Activated T-cell treated with anti-CD3 and anti-CD28 coated beads, Interleukin-2, amount 50 U/mL, for 24 hours (primary cell): Measurements from ENCODE around the gene MTF2.

Experiments
- DNase-seq: peaks from one replicate; pipeline ENCODE4 v3.0.0-alpha.2; 2020
- H3K27ac Mint-ChIP-seq: 2 replicates; pipeline ENCODE4 v1.8.0; 2020; ENCODE audit warnings: mild to moderate bottlenecking, mixed read lengths
- H3K27me3 Mint-ChIP-seq: 2 replicates; pipeline ENCODE4 v1.8.0; 2020; ENCODE audit warnings: mixed read lengths
- H3K36me3 Mint-ChIP-seq: 2 replicates; pipeline ENCODE4 v1.8.0; 2020; ENCODE audit warnings: low read depth, mixed read lengths
- H3K4me1 Mint-ChIP-seq: 2 replicates; pipeline ENCODE4 v1.8.0; 2020; ENCODE audit warnings: low read depth, mixed read lengths
- H3K4me3 Mint-ChIP-seq: 2 replicates; pipeline ENCODE4 v1.8.0; 2020; ENCODE audit warnings: mild to moderate bottlenecking, moderate library complexity, mixed read lengths
- H3K9me3 Mint-ChIP-seq: 2 replicates; pipeline ENCODE4 v1.8.0; 2020; ENCODE audit warnings: mixed read lengths

MTF2 gene

DNA sequence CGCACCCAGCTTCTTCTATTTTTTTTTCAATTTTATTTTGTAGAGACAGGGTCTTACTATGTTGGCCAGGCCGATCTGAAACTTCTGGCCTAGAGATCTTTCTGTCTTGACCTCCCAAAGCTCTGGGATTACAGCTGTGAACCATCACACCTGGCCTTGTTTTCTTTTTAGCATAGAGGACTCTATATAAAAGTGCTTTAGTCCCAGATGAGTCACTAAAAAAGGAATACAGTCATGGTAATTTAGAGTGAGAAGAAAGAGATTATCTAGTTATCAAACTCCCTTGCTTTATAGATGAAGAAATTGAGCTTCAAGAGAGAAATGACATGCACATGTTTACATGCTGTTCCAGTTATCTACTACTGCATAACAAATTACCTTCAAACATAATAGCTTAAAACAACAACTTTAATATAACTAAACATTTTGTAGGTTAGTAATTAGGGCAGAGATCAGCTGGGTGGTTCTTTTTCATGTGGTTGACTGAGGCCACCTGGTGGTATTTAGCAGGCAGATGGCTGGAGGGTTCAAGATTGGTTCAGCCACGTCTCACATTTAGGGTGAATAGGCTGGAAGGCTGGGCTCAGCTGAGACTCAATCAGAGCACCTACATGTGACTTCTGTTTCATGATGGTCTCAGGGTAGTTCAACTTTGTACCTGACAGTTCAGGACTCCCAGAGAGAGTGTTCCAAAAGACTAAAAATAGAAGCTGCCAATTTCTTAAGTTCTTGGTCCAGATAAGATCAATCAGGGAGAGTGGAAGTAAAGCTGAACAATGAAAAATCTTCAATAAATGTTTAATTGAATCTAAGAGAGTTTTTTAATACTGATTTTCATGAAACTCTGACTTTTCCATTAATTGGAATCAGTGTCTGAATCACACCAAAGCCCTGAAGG, 16.9 kb upstream of the MTF2 start:
- Mint-ChIP-seq H3K9me3 (no peaks in the 10 kb centered on the region), H3K4me1 (no peaks in the 10 kb centered on the region), H3K27ac (no peak overlapping the region), H3K36me3 (no peaks in the 10 kb centered on the region), H3K4me3 (no peak overlapping the region), H3K27me3 (peaks cover 11% of the 10 kb centered on the region)
- peak; percentile 34 for DNase-seq

DNA sequence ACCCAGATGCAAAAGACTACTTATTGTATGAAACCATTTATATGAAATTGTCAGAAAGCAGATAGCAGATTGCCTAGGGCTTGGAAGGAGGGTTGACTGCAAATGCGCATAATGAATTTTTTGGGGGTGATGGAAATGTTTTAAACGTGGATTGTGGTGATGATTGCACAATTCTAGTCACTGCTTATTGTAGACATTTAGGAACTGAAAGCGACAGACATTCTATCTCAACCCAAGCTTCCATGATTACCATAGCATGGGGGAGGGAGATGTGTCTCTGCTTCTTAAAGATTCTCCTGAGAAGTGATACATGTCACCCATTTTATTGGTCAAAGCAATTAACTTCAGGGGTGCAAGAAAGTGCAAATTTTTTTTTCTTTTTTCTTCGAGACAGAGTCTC, 2.8 kb upstream of the MTF2 start:
- no peak for DNase-seq
- no peak overlapping the region for H3K27ac Mint-ChIP-seq
- H3K36me3 Mint-ChIP-seq, result peaks cover 17% of the 10 kb centered on the region
- peaks cover 28% of the 10 kb centered on the region for H3K4me1 Mint-ChIP-seq
- no peaks in the 10 kb centered on the region for H3K9me3 Mint-ChIP-seq
- H3K4me3 Mint-ChIP-seq, result no peak overlapping the region
- H3K27me3 Mint-ChIP-seq, result no peaks in the 10 kb centered on the region

GRCh38 chr1:93078203-93078602, 880 bp upstream of the MTF2 start:
- Mint-ChIP-seq H3K36me3 (peaks cover 32% of the 10 kb centered on the region), H3K27ac (peak overlapping the region; percentile 93), H3K4me1 (peaks cover 34% of the 10 kb centered on the region), H3K9me3 (no peaks in the 10 kb centered on the region), H3K4me3 (peak overlapping the region; percentile 92), H3K27me3 (no peaks in the 10 kb centered on the region)
- DNase-seq, result no peak

- no peaks in the 10 kb centered on the region for H3K27me3 Mint-ChIP-seq
- H3K9me3 Mint-ChIP-seq, result no peaks in the 10 kb centered on the region
- peak overlapping the region; percentile 93 for H3K27ac Mint-ChIP-seq
- H3K4me3 Mint-ChIP-seq, result peak overlapping the region; percentile 92
- DNase-seq, result no peak
- H3K36me3 Mint-ChIP-seq, result peaks cover 36% of the 10 kb centered on the region
- H3K4me1 Mint-ChIP-seq, result peaks cover 38% of the 10 kb centered on the region
Observed at GRCh38 chr1:93078638-93078985, 471 bp upstream of the MTF2 start.

DNA sequence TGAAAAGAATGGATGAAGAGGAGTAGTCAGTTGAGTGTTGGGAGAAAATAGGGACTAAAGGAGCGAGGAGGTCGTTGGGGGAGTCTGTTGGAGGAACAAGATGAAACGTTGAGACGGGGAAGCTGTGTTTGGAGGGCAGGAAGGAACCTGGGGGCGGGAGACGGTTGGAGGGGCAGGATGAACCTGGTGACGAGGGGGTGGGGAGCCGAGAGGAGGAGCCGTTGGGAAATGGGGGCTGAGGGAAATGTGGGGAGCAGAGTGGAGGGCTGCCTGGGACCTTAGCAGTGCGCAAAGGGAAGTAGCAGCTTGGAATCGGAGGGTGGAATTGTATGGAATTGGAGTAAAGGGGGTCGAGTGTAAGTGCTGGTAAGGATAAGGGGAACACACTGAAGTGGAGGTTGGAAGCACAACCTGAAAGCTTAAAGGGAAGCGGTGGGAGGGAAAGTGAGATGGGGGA, 630 bp downstream of the MTF2 start:
- Mint-ChIP-seq H3K9me3 (no peaks in the 10 kb centered on the region), H3K4me3 (peak overlapping the region; percentile 92), H3K36me3 (peaks cover 47% of the 10 kb centered on the region), H3K4me1 (peaks cover 48% of the 10 kb centered on the region), H3K27me3 (no peaks in the 10 kb centered on the region), H3K27ac (peak overlapping the region; percentile 93)
- peak; percentile 43 for DNase-seq

DNA sequence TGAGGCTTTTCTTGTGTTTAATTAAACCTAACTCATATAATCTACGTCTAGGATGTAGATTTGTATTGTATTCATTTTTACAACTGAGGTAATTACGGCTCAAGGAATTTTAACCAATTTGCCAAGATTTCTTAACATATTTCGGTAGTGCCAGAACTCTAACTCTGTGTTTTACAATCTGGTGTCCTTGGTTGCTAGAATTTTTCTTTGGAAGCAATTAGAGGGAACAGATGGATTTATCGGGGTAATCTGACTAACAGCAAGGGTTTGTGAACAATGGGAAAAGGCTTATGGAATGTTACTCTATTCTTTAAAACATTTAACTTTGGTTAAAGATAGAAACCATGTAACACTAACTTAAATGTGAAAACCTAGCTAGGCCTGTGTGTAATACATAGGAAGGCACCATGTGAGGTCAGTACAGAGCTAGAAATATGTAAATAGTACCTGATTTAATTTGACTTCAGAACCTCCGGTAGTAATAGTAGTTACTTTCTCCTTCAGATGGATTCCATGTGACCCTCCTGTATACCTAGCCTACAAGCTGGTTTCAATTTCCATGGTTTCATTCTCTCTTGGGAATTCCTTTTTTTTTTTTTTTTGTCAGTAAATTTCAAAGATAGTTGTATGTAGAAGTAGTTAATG, 1.2 kb downstream of the MTF2 start:
- Mint-ChIP-seq H3K4me3 (peak overlapping the region; percentile 92), H3K9me3 (no peaks in the 10 kb centered on the region), H3K4me1 (peaks cover 49% of the 10 kb centered on the region), H3K27ac (peak overlapping the region; percentile 93), H3K27me3 (no peaks in the 10 kb centered on the region), H3K36me3 (peaks cover 53% of the 10 kb centered on the region)
- no peak for DNase-seq

GRCh38 chr1:93081716-93082115, 2.6 kb downstream of the MTF2 start:
- Mint-ChIP-seq H3K27ac (no peak overlapping the region), H3K4me1 (peaks cover 55% of the 10 kb centered on the region)

GRCh38 chr1:93082313-93082712, 3.2 kb downstream of the MTF2 start:
- peak overlapping the region; percentile 92 for H3K4me3 Mint-ChIP-seq
- H3K27ac Mint-ChIP-seq, result no peak overlapping the region
- no peaks in the 10 kb centered on the region for H3K27me3 Mint-ChIP-seq
- peaks cover 59% of the 10 kb centered on the region for H3K4me1 Mint-ChIP-seq
- H3K36me3 Mint-ChIP-seq, result peaks cover 71% of the 10 kb centered on the region
- no peak for DNase-seq
- H3K9me3 Mint-ChIP-seq, result no peaks in the 10 kb centered on the region

More at GRCh38 chr1:93081716-93082115, 2.6 kb downstream of the MTF2 start:
- no peaks in the 10 kb centered on the region for H3K9me3 Mint-ChIP-seq
- H3K4me3 Mint-ChIP-seq, result peak overlapping the region; percentile 92
- no peaks in the 10 kb centered on the region for H3K27me3 Mint-ChIP-seq
- DNase-seq, result no peak
- H3K36me3 Mint-ChIP-seq, result peaks cover 67% of the 10 kb centered on the region

DNA sequence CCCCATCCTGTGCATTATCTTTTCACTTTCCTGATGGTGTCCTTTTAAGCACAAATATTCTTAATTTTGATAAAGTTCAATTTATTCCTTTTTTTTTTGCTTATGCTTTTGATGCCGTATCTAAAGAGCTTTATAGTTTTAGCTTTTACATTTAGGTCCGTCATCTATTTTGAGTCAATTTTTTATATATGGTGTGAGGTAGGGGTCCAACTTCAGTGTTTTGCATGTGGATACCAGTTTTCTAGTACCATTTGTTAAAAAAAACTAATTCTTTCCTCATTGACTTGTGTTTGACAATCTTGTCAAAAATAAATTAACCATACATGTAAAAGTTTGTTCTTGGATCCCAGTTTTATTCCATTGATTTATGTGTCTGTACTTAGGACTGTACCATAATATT, 4.9 kb downstream of the MTF2 start:
- peaks cover 80% of the 10 kb centered on the region for H3K36me3 Mint-ChIP-seq
- H3K9me3 Mint-ChIP-seq, result no peaks in the 10 kb centered on the region
- no peak for DNase-seq
- no peak overlapping the region for H3K4me3 Mint-ChIP-seq
- peaks cover 57% of the 10 kb centered on the region for H3K4me1 Mint-ChIP-seq
- H3K27me3 Mint-ChIP-seq, result no peaks in the 10 kb centered on the region
- H3K27ac Mint-ChIP-seq, result no peak overlapping the region

GRCh38 chr1:93087532-93087931, 8.4 kb downstream of the MTF2 start:
- DNase-seq, result no peak
- Mint-ChIP-seq H3K4me1 (peaks cover 66% of the 10 kb centered on the region), H3K9me3 (no peaks in the 10 kb centered on the region), H3K4me3 (no peak overlapping the region), H3K27me3 (no peaks in the 10 kb centered on the region), H3K27ac (no peak overlapping the region), H3K36me3 (peaks cover 68% of the 10 kb centered on the region)

GRCh38 chr1:93093332-93094006, 14.4 kb downstream of the MTF2 start:
- Mint-ChIP-seq H3K9me3 (no peaks in the 10 kb centered on the region), H3K27ac (peak overlapping the region; percentile 50), H3K27me3 (no peaks in the 10 kb centered on the region), H3K4me1 (peaks cover 61% of the 10 kb centered on the region), H3K36me3 (peaks cover 42% of the 10 kb centered on the region), H3K4me3 (no peak overlapping the region)
- DNase-seq, result no peak

- Mint-ChIP-seq H3K36me3 (peaks cover 43% of the 10 kb centered on the region), H3K4me3 (no peak overlapping the region), H3K4me1 (peaks cover 72% of the 10 kb centered on the region), H3K27me3 (no peaks in the 10 kb centered on the region), H3K9me3 (no peaks in the 10 kb centered on the region), H3K27ac (no peak overlapping the region)
- DNase-seq, result no peak
Observed at GRCh38 chr1:93095804-93096585, 16.9 kb downstream of the MTF2 start.

DNA sequence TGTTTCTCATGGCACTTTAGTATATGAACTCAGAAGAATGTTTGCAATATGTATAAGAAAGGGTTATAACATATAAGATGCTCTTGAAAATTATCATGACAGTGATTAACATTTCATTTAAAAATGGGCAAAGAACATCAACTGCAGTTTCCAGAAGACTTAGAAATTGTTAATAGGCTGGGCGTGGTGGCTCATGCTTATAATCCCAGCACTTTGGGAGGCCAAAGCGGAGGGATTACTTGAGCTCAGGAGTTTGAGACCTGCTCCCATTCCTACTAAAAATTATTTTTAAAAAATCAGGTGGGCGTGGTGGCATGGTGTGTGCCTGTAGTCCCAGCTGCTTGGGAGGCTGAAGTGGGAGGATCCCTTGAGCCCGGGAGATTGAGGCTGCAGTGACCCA, 23.1 kb downstream of the MTF2 start:
- no peak overlapping the region for H3K27ac Mint-ChIP-seq
- H3K4me1 Mint-ChIP-seq, result peaks cover 42% of the 10 kb centered on the region
- no peak for DNase-seq
- peaks cover 10% of the 10 kb centered on the region for H3K9me3 Mint-ChIP-seq
- H3K4me3 Mint-ChIP-seq, result no peak overlapping the region
- H3K36me3 Mint-ChIP-seq, result peaks cover 69% of the 10 kb centered on the region
- H3K27me3 Mint-ChIP-seq, result no peaks in the 10 kb centered on the region

GRCh38 chr1:93106226-93106625, 27.1 kb downstream of the MTF2 start:
- H3K27ac Mint-ChIP-seq, result no peak overlapping the region
- no peak overlapping the region for H3K4me3 Mint-ChIP-seq
- H3K27me3 Mint-ChIP-seq, result no peaks in the 10 kb centered on the region
- H3K4me1 Mint-ChIP-seq, result peaks cover 34% of the 10 kb centered on the region
- no peak for DNase-seq
- peaks cover 80% of the 10 kb centered on the region for H3K36me3 Mint-ChIP-seq
- H3K9me3 Mint-ChIP-seq, result peaks cover 19% of the 10 kb centered on the region
